ENCODE results near the gene PRR30.

- TF ChIP-seq ZNF600 (tag by site-specific recombination; IDR thresholded peaks at IDR 0.05) (no peak), ZNF416 (tag by site-specific recombination; IDR thresholded peaks at IDR 0.05) (no peak), PBX3 (CRISPR knock-in tag; IDR thresholded peaks at IDR 0.05) (no peak), ZNF274 (IDR thresholded peaks at IDR 0.05; ENCODE audit: low read length) (no peak), ZNF274 (tag by site-specific recombination; IDR thresholded peaks at IDR 0.05; ENCODE audit: borderline replicate concordance) (no peak), HIC1 (tag by site-specific recombination; IDR thresholded peaks at IDR 0.05) (no peak), CTCF (tag by site-specific recombination; IDR thresholded peaks at IDR 0.05) (no peak), YY1 (tag by site-specific recombination; IDR thresholded peaks at IDR 0.05) (no peak), ZBTB7A (tag by site-specific recombination; IDR thresholded peaks at IDR 0.05; ENCODE audit: low read depth) (no peak), ZNF23 (tag by site-specific recombination; IDR thresholded peaks at IDR 0.05; ENCODE audit: borderline replicate concordance) (no peak), ZNF398 (tag by site-specific recombination; IDR thresholded peaks at IDR 0.05) (no peak), ZNF670 (tag by site-specific recombination; IDR thresholded peaks at IDR 0.05; ENCODE audit: low read depth) (no peak), ZNF501 (tag by site-specific recombination; IDR thresholded peaks at IDR 0.05) (no peak)
These were observed 13.0 kb upstream of the PRR30 start for GRCh38 chr2:27152102-27152795.
